Central memory CD8-positive, alpha-beta T cell (primary cell): ENCODE results near the gene CATSPER2.
"Not testable (repeated sequence)": the region's sequence is repeated elsewhere in the genome, so short reads cannot be mapped to it uniquely, and the experiment has no call there.

ENCODE experiments used
- ATAC-seq: fragments of 150-1000 bp; cut with Tn5 transposase; replicated peaks from 2 replicates; pipeline ENCODE4 v1.10.0; 2022; ENCODE audit warnings: mild to moderate bottlenecking, moderate FRiP score, moderate number of reproducible peaks; ENCODE audit not compliant: poor library complexity, severe bottlenecking; ENCODE audit errors: extremely low read depth
- DNase-seq, 2 donors: peaks; one replicate each; pipeline ENCODE4 v3.0.0; 2021; ENCODE audit warnings: low spot score in 2 of 2
- H3K27ac Mint-ChIP-seq: one replicate; pipeline ENCODE4 v1.8.0; 2022; ENCODE audit warnings: low read depth, mild to moderate bottlenecking, moderate library complexity, mixed read lengths
- H3K27me3 Mint-ChIP-seq: one replicate; pipeline ENCODE4 v1.8.0; 2022; ENCODE audit warnings: mixed read lengths
- H3K36me3 Mint-ChIP-seq: one replicate; pipeline ENCODE4 v1.8.0; 2022; ENCODE audit warnings: mild to moderate bottlenecking, moderate library complexity, mixed read lengths; ENCODE audit not compliant: insufficient read depth
- H3K4me1 Mint-ChIP-seq: one replicate; pipeline ENCODE4 v1.8.0; 2022; ENCODE audit warnings: mixed read lengths
- H3K4me3 Mint-ChIP-seq: one replicate; pipeline ENCODE4 v1.8.0; 2022; ENCODE audit warnings: mild to moderate bottlenecking, moderate library complexity, mixed read lengths
- H3K9me3 Mint-ChIP-seq: one replicate; pipeline ENCODE4 v1.8.0; 2022; ENCODE audit warnings: mixed read lengths

Gene CATSPER2

DNA sequence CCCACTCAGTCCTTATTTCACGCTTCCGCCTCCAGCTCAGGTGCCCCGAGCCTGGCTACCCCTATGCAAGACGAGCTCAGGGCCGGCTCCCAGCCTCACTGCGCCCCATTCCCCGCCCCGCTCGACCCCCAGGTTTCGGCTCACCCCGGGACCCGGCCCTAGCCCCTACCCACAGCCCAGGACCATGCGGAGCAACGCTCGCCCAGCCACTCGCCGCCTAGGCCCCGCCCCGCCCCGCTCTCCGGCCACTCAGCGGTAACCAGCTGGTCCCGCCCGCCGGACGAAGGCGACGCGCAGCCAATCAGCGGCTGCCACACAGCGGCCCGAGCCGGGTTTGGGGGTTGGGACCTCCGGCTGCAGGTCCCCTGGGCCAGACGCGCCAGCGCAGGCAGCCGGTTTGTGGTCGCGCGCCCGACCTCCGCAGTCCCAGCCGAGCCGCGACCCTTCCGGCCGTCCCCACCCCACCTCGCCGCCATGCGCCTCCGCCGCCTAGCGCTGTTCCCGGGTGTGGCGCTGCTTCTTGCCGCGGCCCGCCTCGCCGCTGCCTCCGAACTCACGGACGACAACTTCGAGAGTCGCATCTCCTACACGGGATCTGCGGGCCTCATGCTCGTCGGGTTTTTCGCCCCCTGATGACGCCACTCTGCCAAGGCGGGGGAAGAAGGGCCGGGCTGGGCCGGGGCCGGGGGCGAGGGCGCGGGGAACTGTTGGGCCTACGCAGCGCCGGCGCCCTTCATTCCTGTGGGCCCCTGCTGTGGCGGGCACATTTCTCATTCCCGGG, at the start of gene CATSPER2:
CATSPER2 (minus strand) TSS at position 196 of the 781 bp plus-strand sequence. CDS start 783 bp downstream, outside the sequence.
- Mint-ChIP-seq H3K27ac (no peak within 1 kb of the TSS), H3K9me3 (no peaks in the 10 kb centered on the region), H3K4me3 (no peak within 1 kb of the TSS), H3K4me1 (no peaks in the 10 kb centered on the region), H3K27me3 (no peaks in the 10 kb centered on the region), H3K36me3 (peaks cover 6% of the 10 kb centered on the region)
- DNase-seq (no peak), ATAC-seq (no peak)

DNA sequence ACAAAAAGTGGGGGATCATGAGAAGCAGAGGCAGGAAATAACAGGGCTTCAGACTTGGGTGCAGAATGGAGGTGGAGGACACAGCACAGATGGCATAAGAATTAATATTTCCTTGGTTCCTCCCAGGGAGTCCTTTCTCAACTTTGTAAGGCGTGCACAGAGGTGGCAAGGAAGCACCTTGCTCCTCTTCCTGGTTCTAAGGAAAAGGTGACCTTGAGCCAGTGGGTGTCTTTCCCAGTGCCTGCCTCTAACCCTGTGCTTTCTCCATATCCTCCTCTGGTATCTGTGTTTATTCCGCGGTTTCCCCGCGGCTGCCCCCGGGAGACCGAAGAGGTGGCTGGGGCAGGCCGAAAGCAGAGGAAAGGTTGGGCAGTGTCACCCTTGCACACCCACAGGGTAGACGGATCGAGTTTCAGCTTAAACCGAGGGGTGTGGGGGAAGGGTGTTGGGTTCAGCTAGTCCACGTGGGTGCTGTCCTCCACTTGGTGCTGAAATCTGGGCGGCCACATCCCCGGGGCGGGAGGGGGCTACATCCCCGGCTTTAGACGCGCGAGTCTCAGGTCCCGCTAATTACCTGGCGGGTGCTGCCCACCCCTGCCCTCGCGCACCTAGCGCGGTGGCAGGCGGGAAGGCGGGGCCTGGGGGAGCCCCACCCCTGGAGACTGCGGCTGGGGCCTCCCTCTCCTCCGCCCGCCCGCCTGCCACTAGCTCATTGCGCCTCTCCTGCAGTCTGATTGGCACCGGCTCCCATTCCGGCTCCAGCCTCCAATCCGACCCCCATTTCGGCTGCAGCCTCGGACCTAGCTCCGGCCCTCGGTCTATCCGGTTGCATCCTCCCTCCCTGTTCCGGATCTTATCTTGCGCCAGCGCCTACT, 44.7 kb upstream of the CATSPER2 start, which contains the start of gene CKMT1A:
CKMT1A (plus strand) TSS at position 712 of the 875 bp plus-strand sequence. CDS start 192 bp downstream, outside the sequence.
- not testable (repeated sequence) for H3K27ac Mint-ChIP-seq, H3K36me3 Mint-ChIP-seq, DNase-seq, H3K4me1 Mint-ChIP-seq, H3K9me3 Mint-ChIP-seq, H3K4me3 Mint-ChIP-seq, ATAC-seq
- H3K27me3 Mint-ChIP-seq: peaks cover 27% of the 10 kb centered on the region

DNA sequence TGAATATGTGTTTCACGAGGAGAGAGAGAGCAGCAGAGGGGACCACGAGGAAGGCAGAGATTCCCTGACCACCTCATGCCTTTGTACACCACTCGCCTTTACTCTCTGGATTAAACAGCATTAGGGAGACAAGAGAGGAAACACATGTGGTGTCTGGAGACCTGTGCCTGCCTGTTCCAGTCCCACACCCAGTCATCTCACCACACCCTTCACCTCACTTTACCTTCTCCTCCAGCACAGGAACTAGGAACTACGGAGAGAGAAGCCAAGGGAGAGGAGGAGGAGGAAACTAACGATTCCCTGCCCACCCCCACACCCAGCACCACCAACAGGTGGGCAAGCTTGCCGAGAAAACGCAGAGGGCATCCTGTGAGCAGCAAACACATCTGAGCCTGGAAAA, 44.0 kb upstream of the CATSPER2 start:
- ATAC-seq, H3K27ac Mint-ChIP-seq, H3K36me3 Mint-ChIP-seq, H3K4me1 Mint-ChIP-seq, DNase-seq, H3K9me3 Mint-ChIP-seq, H3K4me3 Mint-ChIP-seq: not testable (repeated sequence)
- peaks cover 20% of the 10 kb centered on the region for H3K27me3 Mint-ChIP-seq

DNA sequence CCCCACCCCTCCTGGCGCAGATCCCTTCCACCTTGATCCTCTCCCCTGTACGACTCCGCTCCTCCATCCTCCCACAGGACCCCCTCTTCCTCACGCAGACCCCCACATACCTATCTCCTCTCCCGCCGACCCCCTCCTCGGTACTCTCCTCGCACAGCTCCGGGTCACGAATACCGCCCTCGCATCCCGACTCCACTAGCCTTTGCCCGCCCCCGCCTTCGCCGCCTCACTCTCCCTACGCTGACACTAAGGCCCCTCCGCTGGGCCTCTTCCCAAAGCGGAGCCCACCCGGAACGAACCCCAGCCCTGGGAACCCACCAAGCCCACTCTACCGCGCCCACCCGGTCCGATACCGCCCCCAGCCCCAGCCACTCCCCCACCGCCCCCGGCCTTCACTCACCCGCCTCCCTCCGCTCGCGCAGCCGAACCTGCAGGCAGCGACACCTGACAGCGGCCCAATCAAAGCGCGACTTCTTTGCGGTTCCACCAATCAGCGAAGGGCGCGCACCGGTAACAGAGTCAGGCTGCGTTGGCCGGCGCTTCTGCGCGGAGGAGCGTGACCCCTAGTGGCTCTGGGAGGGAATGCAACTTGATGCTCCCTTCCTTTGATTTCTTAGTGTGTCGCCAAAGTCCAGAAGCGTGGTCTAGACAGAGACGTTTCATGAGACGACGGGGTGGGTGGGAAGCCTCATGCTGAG, 41.1 kb upstream of the CATSPER2 start:
- not testable (repeated sequence) for H3K9me3 Mint-ChIP-seq, H3K4me3 Mint-ChIP-seq, H3K36me3 Mint-ChIP-seq, H3K4me1 Mint-ChIP-seq, H3K27me3 Mint-ChIP-seq, DNase-seq, H3K27ac Mint-ChIP-seq
- ATAC-seq: peak; percentile 100

DNA sequence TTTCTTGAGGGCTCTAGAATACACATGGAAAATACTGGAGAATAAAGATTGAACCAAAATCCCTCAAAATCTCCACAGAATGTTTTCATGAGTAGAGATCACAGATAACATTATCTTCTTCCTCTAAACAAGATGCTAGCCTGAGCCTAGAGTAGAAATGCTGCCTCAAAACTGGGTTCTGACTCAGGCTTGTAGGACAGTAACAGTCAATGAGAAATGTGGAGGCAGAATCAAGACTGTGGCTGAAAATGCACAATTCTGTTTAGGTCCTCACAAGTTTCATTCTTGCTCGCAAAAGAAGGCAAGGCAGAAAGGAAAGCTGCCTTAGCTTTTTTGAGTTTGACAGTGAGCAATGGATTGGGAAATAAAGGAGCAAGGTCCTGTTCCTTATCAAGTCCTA, 25.5 kb upstream of the CATSPER2 start:
- H3K4me1 Mint-ChIP-seq, ATAC-seq: not testable (repeated sequence)

DNA sequence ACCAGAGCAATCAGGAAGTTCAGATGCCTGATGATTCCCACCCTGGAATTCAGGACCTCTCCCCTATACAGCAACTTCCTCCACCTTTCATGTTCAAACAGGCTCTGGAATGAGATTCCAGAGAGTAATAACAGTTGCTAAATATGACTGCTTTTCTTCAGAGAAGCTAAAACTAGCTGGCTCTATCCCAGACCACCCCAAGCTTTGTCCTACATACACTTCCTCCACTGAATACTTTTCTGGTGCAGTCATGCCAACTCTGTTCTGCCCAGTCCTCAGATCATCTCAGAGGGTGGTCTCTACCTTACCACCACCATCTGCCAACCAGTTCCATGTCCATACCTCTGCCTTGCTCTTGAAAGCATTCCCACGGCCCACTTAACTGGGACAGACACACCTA, 17.5 kb upstream of the CATSPER2 start:
- H3K4me1 Mint-ChIP-seq, H3K27ac Mint-ChIP-seq, H3K36me3 Mint-ChIP-seq, DNase-seq, H3K27me3 Mint-ChIP-seq, ATAC-seq, H3K4me3 Mint-ChIP-seq, H3K9me3 Mint-ChIP-seq: not testable (repeated sequence)

More for the DNA sequence above, 25.5 kb upstream of the CATSPER2 start:
- H3K27me3 Mint-ChIP-seq, H3K36me3 Mint-ChIP-seq, H3K9me3 Mint-ChIP-seq, H3K27ac Mint-ChIP-seq, DNase-seq, H3K4me3 Mint-ChIP-seq: not testable (repeated sequence)

DNA sequence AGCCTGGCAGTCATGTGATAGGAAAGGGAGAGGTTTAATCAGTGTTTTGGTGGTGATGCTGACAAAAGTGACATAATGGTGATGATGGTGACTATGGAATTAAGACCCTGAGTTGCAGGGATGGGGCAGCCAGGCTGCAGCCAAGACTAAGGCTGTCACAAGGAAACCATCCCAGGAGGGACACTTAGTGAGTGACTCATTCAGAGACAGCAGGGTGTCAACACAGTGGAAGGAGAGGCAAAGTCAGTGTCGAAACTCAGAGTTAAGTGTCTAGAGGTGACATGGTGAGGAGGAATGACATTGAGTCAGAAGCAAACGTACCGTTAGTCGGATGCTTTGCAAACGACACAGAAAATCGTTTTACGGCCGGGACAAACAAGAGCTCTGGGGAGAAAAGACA, 14.7 kb upstream of the CATSPER2 start:
- DNase-seq, H3K4me1 Mint-ChIP-seq, H3K4me3 Mint-ChIP-seq, H3K27me3 Mint-ChIP-seq, H3K36me3 Mint-ChIP-seq, H3K27ac Mint-ChIP-seq, H3K9me3 Mint-ChIP-seq, ATAC-seq: not testable (repeated sequence)

DNA sequence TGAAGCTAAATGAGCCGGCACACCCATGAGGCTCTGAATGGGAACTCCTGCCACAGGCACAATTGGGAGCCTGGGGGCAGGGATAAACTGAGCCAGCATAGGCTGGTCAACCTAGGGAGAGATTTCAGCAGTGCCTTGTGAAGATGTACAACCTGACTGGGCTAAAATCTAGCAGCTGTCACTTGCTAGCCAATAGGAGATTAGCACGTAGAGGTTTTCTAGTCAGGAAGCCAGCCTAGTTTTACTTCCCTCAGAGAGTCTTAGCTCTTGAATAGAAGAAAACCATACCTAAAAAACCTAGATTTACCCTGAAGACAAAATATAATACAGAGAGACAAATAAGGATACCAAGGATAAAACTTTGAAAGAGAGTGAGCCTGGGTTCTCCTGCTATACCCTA, 13.6 kb upstream of the CATSPER2 start:
- H3K36me3 Mint-ChIP-seq, H3K9me3 Mint-ChIP-seq, H3K27ac Mint-ChIP-seq: not testable (repeated sequence)

DNA sequence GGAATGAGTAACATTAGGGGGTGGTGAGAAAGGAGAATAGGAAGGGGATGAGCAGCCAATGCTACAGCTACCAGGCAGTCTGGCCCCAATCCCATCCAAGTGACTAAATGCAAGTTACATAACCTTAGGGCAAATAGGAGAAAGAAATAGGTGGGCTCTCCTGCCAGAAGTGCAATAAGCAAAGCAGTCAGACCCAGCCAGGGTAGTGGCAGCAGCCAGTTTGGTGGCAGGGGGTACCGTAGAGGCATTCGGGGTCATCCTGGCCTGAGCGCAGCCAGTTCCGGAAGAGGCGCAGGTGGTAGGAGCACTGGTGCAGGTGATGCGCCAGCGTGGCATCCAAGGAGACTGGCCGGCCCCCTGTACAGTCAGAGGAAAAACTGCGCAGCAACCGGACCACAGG, 11.1 kb upstream of the CATSPER2 start:
- not testable (repeated sequence) for ATAC-seq, H3K27ac Mint-ChIP-seq, H3K9me3 Mint-ChIP-seq, DNase-seq, H3K4me3 Mint-ChIP-seq, H3K36me3 Mint-ChIP-seq, H3K4me1 Mint-ChIP-seq, H3K27me3 Mint-ChIP-seq

More for the DNA sequence above, 13.6 kb upstream of the CATSPER2 start:
- not testable (repeated sequence) for H3K4me3 Mint-ChIP-seq, H3K27me3 Mint-ChIP-seq, DNase-seq, ATAC-seq, H3K4me1 Mint-ChIP-seq

DNA sequence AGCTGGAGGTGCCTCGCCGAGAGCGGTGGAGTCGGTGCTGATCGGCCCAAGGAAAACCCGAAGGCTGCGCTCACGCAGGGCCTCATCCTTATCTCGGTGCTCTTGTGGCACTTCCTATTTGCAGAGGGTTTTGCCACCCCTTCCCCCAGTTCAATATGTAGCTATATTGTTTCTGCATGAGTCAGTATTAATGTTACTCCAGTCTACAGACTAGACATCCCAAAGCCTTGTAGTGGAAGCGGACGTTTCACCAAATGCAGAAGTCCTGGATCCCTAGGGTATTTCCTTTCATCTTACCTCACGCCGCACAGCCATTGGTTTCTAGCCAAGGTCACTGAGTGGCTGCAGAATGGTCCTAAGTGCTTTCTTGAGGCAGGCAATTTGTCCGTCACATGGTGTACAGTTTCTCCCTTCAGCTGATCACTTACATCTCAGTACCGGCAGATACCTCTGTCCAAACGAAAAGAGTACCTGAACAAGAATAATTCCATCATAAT, 834 bp upstream of the CATSPER2 start:
- not testable (repeated sequence) for H3K36me3 Mint-ChIP-seq, ATAC-seq, H3K4me3 Mint-ChIP-seq, DNase-seq, H3K4me1 Mint-ChIP-seq, H3K9me3 Mint-ChIP-seq, H3K27me3 Mint-ChIP-seq, H3K27ac Mint-ChIP-seq

DNA sequence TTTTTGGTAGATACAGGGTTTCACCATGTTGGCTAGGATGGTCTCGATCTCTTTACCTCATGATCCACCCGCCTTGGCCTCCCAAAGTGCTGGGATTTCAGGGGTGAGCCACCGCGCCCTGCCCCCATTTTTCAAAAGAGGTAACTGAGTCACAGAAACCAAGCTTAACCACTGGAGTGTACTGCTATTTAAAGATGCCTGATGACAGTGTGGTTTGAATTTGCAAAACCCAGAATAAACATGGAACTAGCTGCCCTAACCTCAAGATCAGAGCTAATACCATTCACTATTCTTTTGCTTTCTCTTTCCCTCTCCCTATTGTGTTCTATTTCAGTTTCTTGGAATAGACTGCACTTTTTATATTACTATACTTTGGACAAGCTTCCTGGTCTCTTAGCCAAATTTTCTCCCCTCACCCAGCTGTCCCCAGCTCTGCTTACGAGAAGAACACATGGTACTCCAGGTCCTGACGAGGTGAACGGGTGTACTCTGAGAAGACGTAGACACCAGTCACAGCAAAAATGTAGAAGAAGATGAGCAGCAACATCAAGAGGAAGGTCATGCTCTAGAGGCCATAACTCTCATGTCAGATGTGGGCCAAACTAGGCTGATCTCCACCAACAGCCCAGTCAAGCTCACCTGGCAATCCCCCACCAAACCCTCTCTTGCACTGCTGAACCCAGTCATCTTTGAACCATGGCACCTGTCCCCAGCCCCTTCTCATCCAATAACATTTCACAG, 10.0 kb downstream of the CATSPER2 start:
- not testable (repeated sequence) for H3K27ac Mint-ChIP-seq, DNase-seq, H3K9me3 Mint-ChIP-seq, H3K4me3 Mint-ChIP-seq, H3K4me1 Mint-ChIP-seq, ATAC-seq, H3K27me3 Mint-ChIP-seq, H3K36me3 Mint-ChIP-seq

DNA sequence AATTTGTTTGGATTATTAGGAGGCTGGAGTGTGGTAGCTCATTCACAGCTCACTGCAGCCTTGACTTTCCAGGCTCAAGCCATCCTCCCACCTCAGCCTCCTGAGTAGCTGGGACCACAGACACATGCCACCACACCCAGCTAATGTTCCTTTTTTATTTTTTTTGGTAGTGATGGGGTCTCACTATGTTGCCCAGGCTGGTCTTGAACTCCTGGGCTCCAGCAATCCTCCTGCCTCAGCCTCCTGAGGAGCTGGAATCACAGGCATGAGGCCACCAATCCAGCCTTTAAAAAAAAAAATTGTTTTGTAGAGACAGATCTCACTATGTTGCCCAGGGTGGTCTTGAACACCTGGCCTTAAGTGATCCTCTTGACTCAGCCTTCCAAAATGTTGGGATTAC, 21.7 kb downstream of the CATSPER2 start:
- not testable (repeated sequence) for DNase-seq, H3K4me1 Mint-ChIP-seq, H3K27ac Mint-ChIP-seq, ATAC-seq, H3K27me3 Mint-ChIP-seq, H3K4me3 Mint-ChIP-seq, H3K9me3 Mint-ChIP-seq, H3K36me3 Mint-ChIP-seq
